Measurements from ENCODE around the gene NATD1.

GRCh38 chr17:21297597-21297996, 44.4 kb upstream of the NATD1 start:
- no peak for TF ChIP-seq EZH2 (IDR thresholded peaks at IDR 0.05)
- TF ChIP-seq POLR2AphosphoS5 (IDR thresholded peaks at IDR 0.05; ENCODE audit: borderline replicate concordance, low read depth, low read length), result no peak
- no peak for TF ChIP-seq FOXP2 (optimal IDR thresholded peaks at IDR 0.05; ENCODE audit: control extremely low read depth, extremely low read length, insufficient read depth)

Data from SK-N-MC (cell line).